Mesenchymal stem cell (in vitro differentiated cells and primary cell): ENCODE data around the gene ZNF554.

ENCODE experiments used
- DNase-seq: peaks from one replicate; pipeline ENCODE4 v3.0.0-alpha.2; 2013
- H2AFZ ChIP-seq: one replicate; pipeline ENCODE4 v1.6.1; 2013; ENCODE audit warnings: low read depth, mild to moderate bottlenecking, control low read depth, inconsistent platforms, low read length, moderate library complexity
- H2AK5ac ChIP-seq: 2 replicates; pipeline ENCODE4 v1.6.1; 2013; ENCODE audit warnings: low read length, moderate library complexity, mild to moderate bottlenecking, inconsistent platforms; ENCODE audit not compliant: severe bottlenecking
- H2BK120ac ChIP-seq: one replicate; pipeline ENCODE4 v1.6.1; 2013; ENCODE audit warnings: low read depth, mild to moderate bottlenecking, inconsistent platforms, low read length, moderate library complexity
- H2BK12ac ChIP-seq, 2 experiments: one replicate each; pipeline ENCODE4 v1.6.1; 2013; ENCODE audit warnings: inconsistent platforms in 2 of 2, low read length in 2 of 2, mild to moderate bottlenecking in 2 of 2, moderate library complexity in 2 of 2, control low read depth in 1 of 2
- H2BK15ac ChIP-seq: one replicate; pipeline ENCODE4 v1.6.1; 2013; ENCODE audit warnings: mild to moderate bottlenecking, low read depth, inconsistent platforms; ENCODE audit not compliant: poor library complexity, severe bottlenecking
- H2BK5ac ChIP-seq: 2 replicates; pipeline ENCODE4 v1.6.1; 2013; ENCODE audit warnings: low read depth, mild to moderate bottlenecking, low read length, control low read depth, inconsistent platforms; ENCODE audit not compliant: poor library complexity, severe bottlenecking
- H3K14ac ChIP-seq, 2 experiments: one replicate each; pipeline ENCODE4 v1.6.1; 2013; ENCODE audit warnings: inconsistent platforms in 2 of 2, low read length in 2 of 2, control low read depth in 1 of 2, mild to moderate bottlenecking in 1 of 2, moderate library complexity in 1 of 2
- H3K18ac ChIP-seq, 2 experiments: one replicate each; pipeline ENCODE4 v1.6.1; 2013; ENCODE audit warnings: inconsistent platforms in 2 of 2, low read length in 2 of 2, control low read depth in 1 of 2, low read depth in 1 of 2, mild to moderate bottlenecking in 1 of 2
- H3K23ac ChIP-seq, 2 experiments: one replicate each; pipeline ENCODE4 v1.6.1; 2013; ENCODE audit warnings: inconsistent platforms in 2 of 2, low read length in 2 of 2, mild to moderate bottlenecking in 2 of 2, moderate library complexity in 2 of 2, control low read depth in 1 of 2
- H3K27ac ChIP-seq: 2 replicates; pipeline ENCODE4 v1.5.1; 2013; ENCODE audit warnings: mild to moderate bottlenecking, moderate library complexity, low read length, control low read depth, inconsistent platforms; ENCODE audit not compliant: poor library complexity, severe bottlenecking
- H3K27me3 ChIP-seq, 2 experiments: 2 replicates each; pipeline versions ENCODE4 v1.6.1 to v1.7.0; 2013; ENCODE audit warnings: low read length in 2 of 2, mild to moderate bottlenecking in 2 of 2, moderate library complexity in 2 of 2, control low read depth in 1 of 2, inconsistent platforms in 1 of 2; ENCODE audit not compliant: control insufficient read depth in 1 of 2, insufficient read depth in 1 of 2
- H3K36me3 ChIP-seq, 2 experiments: 2 replicates each; pipeline versions ENCODE4 v1.6.1 to v1.7.0; 2013; ENCODE audit warnings: low read length in 2 of 2, control low read depth in 1 of 2, inconsistent platforms in 1 of 2, low read depth in 1 of 2, mild to moderate bottlenecking in 1 of 2; ENCODE audit not compliant: insufficient read depth in 2 of 2, control insufficient read depth in 1 of 2
- H3K4ac ChIP-seq, 2 experiments: one replicate each; pipeline ENCODE4 v1.6.1; 2013; ENCODE audit warnings: inconsistent platforms in 2 of 2, low read length in 2 of 2, mild to moderate bottlenecking in 2 of 2, moderate library complexity in 2 of 2, control low read depth in 1 of 2, low read depth in 1 of 2
- H3K4me1 ChIP-seq: 2 replicates; pipeline ENCODE4 v1.6.1; 2013; ENCODE audit warnings: low read depth, low read length, control low read depth; ENCODE audit not compliant: control insufficient read depth, insufficient read depth
- H3K4me2 ChIP-seq: 2 replicates; pipeline ENCODE4 v1.6.1; 2013; ENCODE audit warnings: low read length, mild to moderate bottlenecking, inconsistent platforms; ENCODE audit not compliant: poor library complexity, severe bottlenecking
- H3K4me3 ChIP-seq, 2 experiments: 2 replicates each; pipeline versions ENCODE4 v1.5.1 to v1.7.0; 2013; ENCODE audit warnings: low read length in 2 of 2, mild to moderate bottlenecking in 2 of 2, control low read depth in 1 of 2, low read depth in 1 of 2; ENCODE audit not compliant: insufficient read depth in 1 of 2
- H3K79me1 ChIP-seq: replicated peaks from 2 replicates; pipeline ENCODE4 v1.6.1; 2013; ENCODE audit warnings: mild to moderate bottlenecking, control low read depth, low read length, inconsistent platforms; ENCODE audit not compliant: poor library complexity, severe bottlenecking
- H3K9ac ChIP-seq: 2 replicates; pipeline ENCODE4 v1.7.0; 2013; ENCODE audit warnings: mild to moderate bottlenecking, low read length, moderate library complexity
- H3K9me3 ChIP-seq: 2 replicates; pipeline ENCODE4 v1.7.0; 2013; ENCODE audit warnings: mild to moderate bottlenecking, low read length; ENCODE audit not compliant: control insufficient read depth
- H4K8ac ChIP-seq: one replicate; pipeline ENCODE4 v1.6.1; 2013; ENCODE audit warnings: inconsistent platforms, mild to moderate bottlenecking, low read length, moderate library complexity
- H4K91ac ChIP-seq: one replicate; pipeline ENCODE4 v1.6.1; 2013; ENCODE audit warnings: mild to moderate bottlenecking, low read length, inconsistent platforms
- WGBS: methylation state at CpG from one replicate; pipeline ENCODE4 v1.1.7; 2013; ENCODE audit warnings: mixed read lengths; 5-methylcytosine and 5-hydroxymethylcytosine counted together

The ZNF554 gene

GRCh38 chr19:2811221-2811722, 8.4 kb upstream of the ZNF554 start:
- H3K79me1 ChIP-seq: peaks cover 3% of the 10 kb centered on the region
- no peak overlapping the region for H2BK5ac ChIP-seq
- no peak overlapping the region for H4K91ac ChIP-seq
- H3K9ac ChIP-seq: no peak overlapping the region
- H2BK15ac ChIP-seq: no peak overlapping the region
- no peaks in the 10 kb centered on the region for H3K27me3 ChIP-seq
- no peak overlapping the region for H2BK12ac ChIP-seq
- no peaks in the 10 kb centered on the region for H3K9me3 ChIP-seq
- H2AFZ ChIP-seq: no peak overlapping the region
- H4K8ac ChIP-seq: no peak overlapping the region
- H3K4ac ChIP-seq: no peak overlapping the region
- no peak overlapping the region for H3K4me2 ChIP-seq
- H2BK120ac ChIP-seq: no peak overlapping the region
- H2AK5ac ChIP-seq: no peak overlapping the region
- no peak overlapping the region for H3K14ac ChIP-seq
- 96% methylated on average over 20 of the region's 20 CpGs for WGBS
- H3K23ac ChIP-seq: no peak overlapping the region
- DNase-seq: no peak
- no peak overlapping the region for H3K18ac ChIP-seq
- H3K27ac ChIP-seq: no peak overlapping the region
- peaks cover 42 to 100% of the 10 kb centered on the region in 2 experiments for H3K36me3 ChIP-seq
- H3K4me1 ChIP-seq: peaks cover 4% of the 10 kb centered on the region
- no peak overlapping the region for H3K4me3 ChIP-seq

GRCh38 chr19:2811735-2812413, 7.8 kb upstream of the ZNF554 start:
- Histone ChIP-seq H2AFZ (no peak overlapping the region), H3K4me3 (no peak overlapping the region), H3K27ac (no peak overlapping the region), H3K36me3 (peaks cover 41 to 96% of the 10 kb centered on the region in 2 experiments), H2BK120ac (no peak overlapping the region), H4K91ac (no peak overlapping the region), H3K79me1 (peaks cover 2% of the 10 kb centered on the region), H3K27me3 (no peaks in the 10 kb centered on the region), H2BK5ac (no peak overlapping the region), H3K18ac (no peak overlapping the region), H2BK12ac (no peak overlapping the region), H3K4me1 (peaks cover 4% of the 10 kb centered on the region), H2AK5ac (no peak overlapping the region), H3K9ac (no peak overlapping the region), H4K8ac (no peak overlapping the region), H3K4ac (no peak overlapping the region), H2BK15ac (no peak overlapping the region), H3K23ac (no peak overlapping the region), H3K4me2 (no peak overlapping the region), H3K9me3 (no peaks in the 10 kb centered on the region), H3K14ac (no peak overlapping the region)
- DNase-seq: no peak
- WGBS: 92% methylated on average over 34 of the region's 34 CpGs

- Histone ChIP-seq H3K18ac (no peak overlapping the region), H3K9me3 (no peaks in the 10 kb centered on the region), H3K23ac (no peak overlapping the region), H3K79me1 (no peaks in the 10 kb centered on the region), H3K4ac (no peak overlapping the region), H2AFZ (no peak overlapping the region), H2BK12ac (no peak overlapping the region), H3K36me3 (peaks cover 37 to 88% of the 10 kb centered on the region in 2 experiments), H3K4me1 (peaks cover 4% of the 10 kb centered on the region), H2BK15ac (no peak overlapping the region), H3K4me2 (no peak overlapping the region), H2BK5ac (no peak overlapping the region), H3K4me3 (no peak overlapping the region), H3K9ac (no peak overlapping the region), H3K14ac (no peak overlapping the region), H4K91ac (no peak overlapping the region), H3K27ac (no peak overlapping the region), H2BK120ac (no peak overlapping the region), H3K27me3 (no peaks in the 10 kb centered on the region), H4K8ac (no peak overlapping the region), H2AK5ac (no peak overlapping the region)
- 97% methylated on average over 37 of the region's 37 CpGs for whole genome bisulfite sequencing
- no peak for DNase-seq
Measured at GRCh38 chr19:2812414-2813234, 7.0 kb upstream of the ZNF554 start.
